Measurements from ENCODE around the gene C1orf115.
"Not testable (repeated sequence)": the region's sequence is repeated elsewhere in the genome, so short reads cannot be mapped to it uniquely, and the experiment has no call there.

Gene C1orf115

DNA sequence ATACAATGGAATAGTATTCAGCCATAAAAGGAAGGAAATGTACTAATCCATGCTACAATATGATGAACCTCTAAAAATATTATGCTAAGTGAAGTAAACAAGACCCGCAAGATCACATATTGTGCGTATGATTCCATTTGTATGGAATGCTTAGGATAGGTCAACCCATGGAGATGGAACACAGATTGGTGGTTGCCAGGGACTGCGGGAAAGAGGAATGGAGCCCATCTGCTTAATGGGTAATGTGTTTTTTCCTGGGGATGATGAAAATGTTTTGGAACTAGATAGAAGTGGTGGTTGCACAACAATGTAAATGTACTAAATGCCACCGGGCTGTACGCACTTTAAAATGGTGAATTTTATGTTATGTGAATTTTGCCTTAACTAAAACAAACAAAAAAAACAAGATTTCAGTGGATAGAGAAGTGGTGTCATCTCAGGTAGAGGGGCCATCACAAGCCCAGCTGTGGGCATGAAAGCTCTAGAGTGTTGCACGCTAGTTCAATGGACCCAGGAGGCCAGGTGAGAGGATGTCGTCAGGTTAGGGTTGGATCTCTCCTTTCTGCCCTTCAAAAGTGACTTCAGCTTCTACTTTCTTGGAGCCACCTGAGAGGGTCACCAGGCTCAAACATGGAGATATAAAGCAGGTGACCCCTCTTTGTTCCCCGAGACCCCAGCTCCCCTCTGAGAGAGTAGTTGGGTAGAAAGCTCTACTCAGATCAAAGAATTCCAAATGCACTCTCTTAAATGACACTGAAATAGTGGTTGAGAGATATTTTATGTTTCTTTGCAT, 2.5 kb downstream of the C1orf115 start:
- no peak for DNase-seq (ENCODE audit: low read depth in 2 of 2, low spot score in 1 of 2)

DNA sequence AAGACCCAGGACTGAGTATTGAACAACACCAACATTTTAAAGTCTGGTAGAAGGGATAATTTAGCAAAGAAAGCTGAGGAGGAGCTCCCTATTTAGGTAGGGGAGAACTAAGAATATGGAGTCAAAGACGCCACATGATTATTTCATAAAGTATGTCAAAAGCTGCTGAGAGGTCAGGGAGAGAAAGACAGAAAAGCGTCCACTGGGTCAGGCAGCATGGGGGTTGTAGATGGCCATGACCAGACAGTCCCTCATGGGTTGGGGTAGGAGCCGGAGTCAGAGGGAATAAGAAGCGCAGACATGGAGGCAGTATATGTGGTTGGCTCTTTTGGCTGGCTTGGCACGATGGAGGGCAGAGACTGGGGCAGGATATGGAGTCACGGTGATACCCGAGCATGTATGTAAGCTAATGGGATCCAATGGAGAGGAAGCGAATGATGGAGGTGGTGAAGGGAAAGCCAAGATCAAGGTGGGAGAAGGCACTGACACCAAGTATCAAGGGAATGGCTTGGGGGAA, 4.8 kb downstream of the C1orf115 start:
- no peak for DNase-seq (ENCODE audit: low read depth in 2 of 2, low spot score in 1 of 2)

DNA sequence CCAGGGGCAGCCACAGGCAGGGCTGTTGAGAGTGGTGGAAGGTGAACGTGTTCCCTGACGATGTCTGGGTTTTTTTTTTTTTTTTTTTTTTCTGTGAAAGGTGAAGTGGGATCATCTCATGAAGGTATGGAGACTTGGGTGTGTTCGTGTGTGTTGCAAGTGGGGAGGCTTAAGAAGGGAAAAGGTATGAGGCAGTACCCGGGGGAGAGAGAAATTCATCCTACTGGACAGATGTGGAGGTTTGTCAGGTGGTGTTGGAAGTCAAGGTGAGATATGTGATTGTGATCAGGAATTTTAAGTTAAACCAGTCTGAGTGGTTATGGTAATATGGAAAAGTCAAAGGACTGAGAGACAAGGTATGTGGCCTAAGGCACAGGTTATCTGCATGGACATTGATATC, 5.3 kb downstream of the C1orf115 start:
- no peak for DNase-seq (ENCODE audit: low read depth in 2 of 2, low spot score in 1 of 2)

DNA sequence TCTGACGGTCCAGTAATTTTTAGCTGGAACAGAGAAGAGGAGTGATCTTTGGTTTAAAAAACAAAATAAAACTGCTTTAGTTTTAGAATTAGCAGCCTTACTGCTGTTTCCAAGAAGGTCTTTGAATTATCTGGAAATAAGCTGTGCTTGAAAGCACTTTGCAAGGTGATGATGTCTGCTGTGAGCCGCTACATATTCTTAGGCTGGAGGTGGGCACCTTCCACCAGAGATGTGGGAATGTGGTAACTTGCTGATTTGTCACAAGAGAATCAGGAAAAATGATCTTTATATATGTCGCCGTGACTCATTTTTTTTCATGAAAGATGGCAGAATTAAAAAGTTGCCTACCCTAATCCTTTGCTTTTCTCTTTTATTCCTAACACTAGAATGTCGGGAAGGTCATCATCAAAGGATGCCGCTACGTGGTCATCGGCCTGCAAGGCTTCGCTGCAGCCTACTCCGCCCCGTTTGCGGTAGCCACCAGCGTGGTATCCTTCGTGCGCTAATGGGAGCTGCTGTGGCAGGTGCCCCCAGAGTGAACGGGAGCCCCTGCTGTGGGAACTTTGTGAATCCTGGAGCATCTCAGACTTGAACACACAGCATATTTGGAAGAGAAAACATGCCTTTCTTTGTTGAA, 6.2 kb downstream of the C1orf115 start:
- no peak for DNase-seq (ENCODE audit: low read depth in 2 of 2, low spot score in 1 of 2)

DNA sequence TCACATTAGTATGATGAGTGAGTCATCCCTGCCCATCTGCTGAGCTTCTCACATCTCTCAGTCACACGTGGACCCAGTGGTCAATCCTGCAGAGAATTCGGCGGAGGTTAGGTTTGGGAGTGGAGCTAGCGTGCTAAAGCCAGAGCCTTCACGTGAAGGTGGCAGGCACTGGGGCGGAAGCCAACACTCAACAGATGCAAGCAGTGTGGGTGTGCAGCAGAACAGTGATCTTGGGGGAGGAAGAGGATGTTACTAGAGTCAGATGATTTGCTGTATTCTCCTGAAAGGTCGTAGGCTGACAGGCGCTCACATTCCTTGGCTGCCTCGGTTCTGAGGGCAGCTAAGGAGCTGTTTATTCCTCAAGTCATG, 6.7 kb downstream of the C1orf115 start:
- DNase-seq (ENCODE audit: low read depth in 2 of 2, low spot score in 1 of 2) = no peak

DNA sequence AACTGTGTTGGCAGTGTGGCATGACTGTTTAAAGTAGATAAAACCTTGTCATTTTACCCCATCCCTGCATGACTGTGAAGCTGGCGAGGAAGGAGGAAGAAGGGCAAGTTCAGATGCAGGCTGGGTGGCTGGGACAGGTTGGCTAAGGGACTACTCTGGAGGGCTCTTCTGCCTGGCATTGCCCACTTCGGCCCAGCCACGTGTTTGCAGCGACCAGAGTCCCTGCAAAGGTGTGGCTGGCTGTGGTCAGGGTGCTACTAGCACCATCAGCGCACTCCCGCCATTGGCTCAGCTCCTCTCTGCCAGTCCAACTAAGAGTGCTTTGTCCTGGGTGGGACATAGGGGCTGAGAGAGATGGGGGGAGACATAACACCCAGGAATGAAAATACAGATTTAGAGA, 7.2 kb downstream of the C1orf115 start:
- DNase-seq (ENCODE audit: low read depth in 2 of 2, low spot score in 1 of 2) = no peak

DNA sequence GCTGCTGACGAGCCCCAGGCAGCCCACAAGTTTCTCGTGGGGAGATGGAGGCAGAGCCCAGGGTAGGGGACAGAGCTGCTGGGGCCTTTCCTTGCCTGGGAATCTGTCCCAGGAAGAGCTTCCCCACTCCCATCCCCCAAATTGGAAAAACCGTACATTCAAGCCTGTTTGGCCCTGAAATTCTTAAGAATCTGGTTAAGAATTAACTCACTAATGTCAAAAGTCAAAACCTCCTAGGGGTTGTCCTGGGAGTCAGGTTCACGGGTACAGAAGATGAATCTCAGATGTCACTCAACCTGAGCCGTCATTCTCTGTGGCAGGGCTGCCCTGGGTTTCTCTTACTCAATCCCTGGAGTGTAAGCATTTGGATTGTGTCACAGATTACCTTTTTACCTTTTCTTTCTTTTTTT, 8.4 kb downstream of the C1orf115 start:
- no peak for DNase-seq (ENCODE audit: low read depth in 2 of 2, low spot score in 1 of 2)

DNA sequence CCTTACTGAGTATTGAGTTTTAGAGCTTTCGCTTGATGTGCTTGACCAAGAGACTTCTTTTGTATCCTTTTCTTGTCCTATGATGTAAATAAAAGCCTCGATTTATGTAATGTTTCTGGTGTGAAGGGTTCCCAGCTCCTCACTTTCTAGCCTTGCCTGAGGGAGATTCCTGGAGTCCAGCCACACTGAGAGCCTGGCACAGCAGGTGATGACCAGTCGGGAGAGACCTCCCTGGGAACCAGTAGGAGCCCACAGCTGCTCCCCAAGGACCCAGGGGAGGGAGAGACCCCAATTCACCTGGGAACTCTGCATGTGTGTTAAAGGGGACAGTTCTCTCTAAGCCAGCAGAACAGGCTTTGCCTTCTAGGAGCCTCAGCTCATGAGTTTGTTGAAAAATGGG, 8.9 kb downstream of the C1orf115 start:
- no peak for DNase-seq (ENCODE audit: low read depth in 2 of 2, low spot score in 1 of 2)

DNA sequence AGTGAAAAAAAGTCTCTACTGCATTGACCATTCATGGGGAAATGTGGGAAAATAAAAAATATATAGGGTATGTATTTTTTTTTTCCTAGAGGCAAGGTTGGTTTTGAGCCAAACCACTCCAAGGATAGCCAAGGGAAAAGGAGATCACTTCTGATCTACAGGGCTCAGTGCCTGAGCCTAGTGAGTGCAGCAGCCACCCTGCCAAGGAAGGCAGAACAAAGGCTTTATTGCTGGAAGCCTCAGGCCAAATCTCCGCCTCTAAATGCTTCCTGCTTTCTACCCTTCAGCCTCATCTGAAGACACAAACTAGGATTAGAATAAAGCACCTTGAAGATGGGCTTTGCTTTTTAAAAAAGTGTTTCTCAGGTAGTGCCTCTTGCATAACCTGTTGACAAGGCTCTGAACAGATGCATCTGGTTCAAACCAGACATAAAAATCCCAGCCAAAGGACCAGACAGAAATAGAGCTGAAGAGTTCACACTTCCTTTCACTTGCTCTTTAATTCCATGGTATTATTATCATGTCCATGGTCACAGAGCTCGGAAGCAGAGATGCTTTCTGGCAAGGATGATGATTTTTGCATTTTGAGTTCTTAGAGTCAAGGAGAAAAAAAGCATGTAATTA, 10.5 kb downstream of the C1orf115 start:
- no peak for DNase-seq (ENCODE audit: low read depth in 2 of 2, low spot score in 1 of 2)

DNA sequence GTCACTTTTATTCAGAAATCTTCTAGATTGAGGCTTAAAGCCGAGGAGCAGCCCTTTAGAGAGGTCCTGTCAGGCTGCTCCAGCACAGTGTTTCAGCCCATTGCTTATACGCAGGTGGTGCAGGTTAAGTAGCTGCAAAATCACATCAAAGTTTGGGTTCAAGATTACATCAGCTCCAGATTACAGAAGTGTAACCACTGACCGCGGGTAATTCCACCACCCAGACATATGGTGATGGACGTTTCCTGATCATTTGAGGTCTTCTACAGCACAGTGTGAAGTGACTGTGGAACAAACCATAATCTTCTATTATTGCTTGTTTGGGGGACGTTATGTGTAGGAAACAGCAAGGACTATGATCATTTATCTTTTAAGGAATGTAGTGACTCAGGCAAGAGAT, 11.8 kb downstream of the C1orf115 start:
- DNase-seq (ENCODE audit: low read depth in 2 of 2, low spot score in 1 of 2) = no peak

DNA sequence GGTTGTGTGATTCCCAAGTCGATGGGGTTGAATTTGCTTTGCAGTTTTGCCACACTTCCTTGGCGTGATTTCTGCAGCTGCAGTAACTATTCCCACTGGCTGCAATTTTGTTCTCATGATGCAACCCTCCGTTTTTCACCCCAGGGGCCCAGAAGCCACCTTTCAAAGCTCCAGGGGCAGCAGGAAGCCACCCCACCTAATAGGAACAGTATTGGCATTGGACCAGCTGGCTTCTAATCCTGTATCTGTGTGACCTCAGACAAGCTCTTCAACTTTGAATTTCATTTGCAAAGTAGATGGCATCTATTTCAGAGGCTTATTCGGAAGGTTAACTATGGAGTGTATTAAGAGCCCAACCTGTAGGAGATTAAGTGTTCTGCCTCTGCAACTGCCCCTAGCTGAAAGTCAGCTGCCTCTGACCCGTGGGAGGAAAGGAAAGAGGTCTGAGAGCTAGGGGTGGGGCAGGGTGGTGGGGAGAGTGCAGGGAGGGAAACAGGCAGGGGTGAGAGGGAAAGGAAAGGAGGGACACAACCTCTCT, 12.6 kb downstream of the C1orf115 start:
- no peak for DNase-seq (ENCODE audit: low read depth in 2 of 2, low spot score in 1 of 2)

DNA sequence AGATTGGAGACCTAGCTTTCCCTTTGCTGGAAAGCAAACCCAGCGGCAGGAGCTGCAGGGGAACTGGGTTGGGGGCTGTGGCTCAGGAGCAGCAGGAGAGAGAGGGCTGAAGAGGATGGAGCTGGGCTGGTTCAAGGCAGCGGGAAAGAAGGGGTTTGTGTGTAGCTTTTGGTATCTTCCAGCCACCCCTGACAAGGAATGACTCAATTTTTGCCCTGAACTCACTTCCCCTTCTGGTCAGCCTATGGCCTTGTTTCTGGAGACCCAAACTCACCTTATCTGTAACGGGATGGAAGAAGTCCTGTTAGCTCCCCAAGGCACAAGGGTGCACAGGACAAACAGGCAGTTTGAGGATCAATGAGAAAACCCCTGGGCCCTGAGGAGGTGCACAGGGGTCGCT, 13.1 kb downstream of the C1orf115 start:
- no peak for DNase-seq (ENCODE audit: low read depth in 2 of 2, low spot score in 1 of 2)

DNA sequence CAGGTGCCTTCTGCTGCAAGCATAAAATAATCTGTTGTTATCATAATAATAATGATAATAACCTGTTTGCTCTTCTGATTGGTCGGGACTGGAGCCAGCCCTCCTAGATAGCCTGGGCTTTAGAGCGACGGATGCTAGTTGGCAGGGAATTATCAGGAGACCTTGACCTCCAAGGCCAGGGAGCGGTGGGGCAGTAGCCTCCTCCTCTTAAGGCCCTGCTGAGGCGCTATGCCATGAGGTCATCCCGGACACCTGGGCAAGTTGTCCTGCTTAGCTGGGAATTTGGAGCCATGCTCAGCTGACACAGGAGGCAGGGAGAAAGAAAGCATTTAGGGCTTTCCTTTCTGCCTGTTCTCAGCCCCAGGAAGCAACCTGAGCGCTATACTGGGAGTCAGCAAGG, 15.6 kb downstream of the C1orf115 start:
- no peak for DNase-seq (ENCODE audit: low read depth in 2 of 2, low spot score in 1 of 2)

DNA sequence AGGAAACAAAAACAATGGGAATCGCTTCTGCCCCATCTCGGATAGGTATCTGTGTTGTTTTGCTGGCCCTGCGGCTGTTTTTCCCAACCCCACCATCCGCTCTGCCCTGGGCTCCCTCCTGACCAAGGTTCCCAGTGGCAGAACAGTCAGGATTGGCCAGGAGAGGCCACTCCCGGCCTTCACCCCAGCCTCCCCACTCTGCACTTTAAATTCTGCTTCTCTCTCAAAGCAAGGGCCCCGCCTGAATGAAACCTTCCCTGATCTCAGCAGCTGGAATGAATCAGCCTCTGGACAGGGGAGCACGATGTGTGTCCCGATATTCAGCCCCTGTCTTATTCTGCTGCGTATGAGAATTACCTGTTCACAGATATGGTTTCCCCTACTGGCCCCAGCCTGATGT, 16.3 kb downstream of the C1orf115 start:
- DNase-seq (ENCODE audit: low read depth in 2 of 2, low spot score in 1 of 2) = no peak

DNA sequence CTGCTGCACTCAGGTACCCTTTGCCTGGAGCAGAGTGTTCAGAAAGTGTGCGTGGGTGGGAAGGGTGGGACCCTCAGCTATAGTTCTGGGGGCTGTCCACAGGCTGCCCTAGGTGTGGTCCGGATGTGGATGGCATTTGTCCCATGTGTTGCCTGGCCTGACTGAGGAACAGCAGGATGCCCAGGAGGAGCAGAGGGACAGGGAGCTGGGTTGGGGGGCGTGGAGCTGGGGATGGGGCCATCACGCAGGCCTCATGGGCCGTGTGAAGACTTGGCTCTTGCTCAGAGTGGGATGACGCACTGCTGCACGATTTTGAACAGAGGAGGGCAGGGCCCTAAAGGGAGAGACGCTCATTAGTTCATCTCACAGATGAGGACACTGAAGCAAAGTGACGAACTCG, 17.0 kb downstream of the C1orf115 start:
- no peak for DNase-seq (ENCODE audit: low read depth in 2 of 2, low spot score in 1 of 2)

DNA sequence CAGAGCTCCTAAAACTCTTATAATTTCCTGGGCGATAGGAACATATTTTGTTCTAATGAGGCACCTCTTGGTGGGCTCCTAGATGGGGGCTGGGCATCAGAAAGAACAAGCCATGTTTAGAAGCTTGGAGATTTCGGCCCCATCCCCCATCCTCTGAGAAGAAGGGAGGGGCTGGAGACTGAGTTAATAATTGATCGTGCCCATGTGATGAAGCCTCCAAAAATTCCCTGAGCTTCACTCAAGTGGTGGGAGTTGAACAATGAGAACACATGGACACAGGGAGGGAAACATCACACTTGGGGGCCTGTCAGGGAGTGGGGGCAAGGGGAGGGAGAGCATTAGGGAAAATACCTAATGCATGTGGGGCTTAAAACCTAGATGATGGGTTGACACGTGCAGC, 18.1 kb downstream of the C1orf115 start:
- no peak for DNase-seq (ENCODE audit: low read depth in 2 of 2, low spot score in 1 of 2)

DNA sequence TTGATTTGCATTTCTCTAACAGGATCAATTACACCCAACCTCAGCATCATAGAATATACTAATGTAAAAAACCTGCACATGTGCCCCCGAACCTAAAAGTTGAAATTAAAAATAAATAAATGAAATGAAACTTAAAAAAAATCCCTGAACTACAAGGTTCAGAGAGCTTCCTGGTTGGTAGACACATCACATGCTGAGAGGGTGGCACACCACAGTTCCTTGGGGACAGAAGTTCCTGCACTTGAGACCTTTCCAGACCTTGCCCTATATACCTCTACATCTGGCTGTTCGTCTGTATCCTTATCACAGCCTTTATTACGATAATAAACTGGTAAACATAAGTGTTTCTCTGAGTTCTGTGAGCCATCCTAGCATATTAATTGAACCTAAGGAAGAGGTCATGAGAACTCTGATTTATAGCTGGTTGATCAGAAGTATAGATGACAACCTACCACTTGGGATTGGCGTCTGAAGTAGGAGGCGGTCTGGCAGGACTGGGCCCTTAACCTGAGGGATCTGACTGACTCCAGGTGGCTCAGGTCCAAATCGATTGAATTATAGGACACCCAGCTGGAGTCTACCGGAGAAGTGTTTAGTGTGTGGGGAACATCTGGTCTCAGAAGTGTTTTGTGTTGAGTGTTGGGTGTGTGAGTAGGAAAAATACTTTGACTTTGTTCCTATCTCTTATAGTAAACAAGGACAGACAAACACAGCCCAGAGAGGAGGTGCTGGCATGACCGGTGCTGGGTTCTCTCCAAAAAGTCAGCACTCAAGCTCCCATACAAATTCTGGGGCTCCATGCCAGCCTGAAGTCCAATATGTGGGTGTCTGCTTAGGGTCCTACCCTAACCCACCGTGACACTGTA, 19.0 kb downstream of the C1orf115 start:
- DNase-seq (ENCODE audit: low read depth in 2 of 2, low spot score in 1 of 2) = no peak

DNA sequence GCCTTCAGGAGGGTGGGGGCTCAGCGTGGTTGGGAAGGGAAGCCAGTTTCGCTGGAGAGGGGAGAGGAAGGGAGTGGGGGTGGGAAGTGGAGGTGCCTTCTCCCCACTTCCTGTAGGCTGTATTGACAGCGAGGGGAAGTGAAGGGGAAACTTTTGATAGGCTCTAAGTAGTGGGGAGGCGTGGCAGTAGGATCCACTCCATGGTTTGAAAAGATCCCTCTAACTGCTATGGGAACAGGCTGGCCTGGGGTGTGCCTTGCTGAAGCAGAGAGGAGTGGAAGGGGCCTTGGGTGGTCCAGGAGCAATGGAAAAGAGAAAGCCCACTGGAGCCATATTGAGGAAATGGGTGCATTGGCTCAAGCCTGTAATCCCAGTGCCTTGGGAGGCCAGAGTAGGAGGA, 20.2 kb downstream of the C1orf115 start:
- DNase-seq (ENCODE audit: low read depth in 2 of 2, low spot score in 1 of 2) = no peak

DNA sequence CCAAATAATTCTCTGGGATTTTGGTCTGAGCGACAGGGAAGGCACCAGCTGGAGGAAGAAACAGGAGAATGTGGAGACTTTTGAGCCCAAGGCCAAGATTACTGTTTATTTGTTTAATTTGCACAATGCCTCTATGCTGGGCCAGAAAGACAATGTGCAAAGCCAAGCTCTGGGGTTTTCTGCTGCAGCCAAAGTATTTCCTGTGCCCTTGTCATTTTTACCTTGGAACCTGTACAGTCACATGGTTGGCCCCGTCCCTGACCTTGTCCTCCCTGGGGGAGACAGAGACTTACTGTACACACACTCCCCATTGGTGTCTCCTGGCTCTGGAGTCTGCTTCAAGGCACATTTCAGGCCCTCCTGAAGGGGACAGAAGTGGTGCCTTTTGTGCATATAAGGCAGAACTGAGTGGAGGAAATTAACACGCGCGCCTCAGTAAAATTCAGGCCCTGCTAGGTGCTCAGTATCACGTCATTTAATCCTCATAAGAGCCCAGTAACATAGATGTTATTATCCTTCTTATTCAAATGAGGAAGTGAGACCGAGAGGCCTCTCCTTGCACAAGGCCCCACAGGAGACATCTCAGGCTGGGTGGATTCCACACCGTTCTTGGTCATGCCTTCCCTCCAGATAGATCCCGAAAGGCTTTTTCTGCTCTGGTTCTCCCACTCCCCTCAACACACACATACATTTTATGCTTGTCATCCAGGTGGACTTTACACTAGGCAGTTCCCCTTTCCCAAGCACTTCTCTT, 21.1 kb downstream of the C1orf115 start:
- no peak for DNase-seq (ENCODE audit: low read depth in 2 of 2, low spot score in 1 of 2)

DNA sequence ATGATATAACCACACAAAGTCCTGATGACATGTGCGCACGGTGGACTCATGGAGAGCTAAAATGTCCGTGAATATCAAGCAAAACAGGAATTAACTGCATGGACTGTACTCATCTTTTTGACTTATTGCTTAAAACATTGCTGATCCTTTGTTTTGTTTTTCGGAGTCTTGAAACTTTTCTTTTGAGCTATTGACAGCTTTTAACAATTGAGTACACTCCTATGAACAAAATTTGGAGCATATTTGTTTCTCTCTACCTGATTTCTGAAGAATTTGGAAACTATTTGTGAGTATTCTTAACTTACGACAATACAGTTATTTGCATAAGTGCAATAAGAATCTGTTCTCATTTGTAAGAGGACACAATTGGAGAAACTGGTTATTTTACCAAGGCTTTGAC, 25.8 kb downstream of the C1orf115 start:
- DNase-seq (ENCODE audit: low read depth in 2 of 2, low spot score in 1 of 2) = not testable (repeated sequence)

Data from stimulated activated CD8-positive, alpha-beta memory T cell treated with anti-CD3 and anti-CD28 coated beads, Interleukin-4, amount 100 ng/mL, for 1 hour (primary cell).